CD14-positive monocyte (primary cell): Measurements from ENCODE around the gene CGB8. TPM values are rescaled to one million over a fixed set of nuclear protein-coding genes. Genes with fewer than 3 reads are reported as not detected.
A peak's percentile ranks its signal among the peaks of the same experiment; 100 is the strongest.
"Not testable (repeated sequence)": the region's sequence is repeated elsewhere in the genome, so short reads cannot be mapped to it uniquely, and the experiment has no call there.

Experiments used
- DNase-seq, 3 donors: peaks; one replicate each; pipeline ENCODE4 v3.0.0-alpha.2; 2011 to 2022
- H2AFZ ChIP-seq: 2 replicates; pipeline ENCODE4 v1.6.0; 2012; ENCODE audit warnings: mild to moderate bottlenecking, low read depth, low read length, inconsistent platforms; ENCODE audit not compliant: insufficient read depth, poor library complexity, severe bottlenecking
- H3K27ac ChIP-seq, 2 donors: 1 replicate in 1 of 2; 2 replicates in 1 of 2; pipeline ENCODE4 v1.5.1; 2012 to 2013; ENCODE audit warnings: low read length in 2 of 2, control low read depth in 1 of 2, inconsistent platforms in 1 of 2, low read depth in 1 of 2, mild to moderate bottlenecking in 1 of 2
- H3K27me3 ChIP-seq, 2 donors: one replicate each; pipeline versions ENCODE4 v1.6.0 to v1.6.1; 2011 to 2013; ENCODE audit warnings: low read length in 2 of 2; ENCODE audit not compliant: control insufficient read depth in 2 of 2, insufficient read depth in 2 of 2
- H3K36me3 ChIP-seq, 2 donors: replicated peaks in 1 of 2; 1 replicate in 1 of 2; 2 replicates in 1 of 2; pipeline versions ENCODE4 v1.5.1 to v1.6.1; 2012 to 2013; ENCODE audit warnings: low read length in 2 of 2, control low read depth in 1 of 2, inconsistent platforms in 1 of 2, mild to moderate bottlenecking in 1 of 2; ENCODE audit not compliant: insufficient read depth in 2 of 2, control insufficient read depth in 1 of 2
- H3K4me1 ChIP-seq, 2 donors: 1 replicate in 1 of 2; 2 replicates in 1 of 2; pipeline versions ENCODE4 v1.5.1 to v1.6.1; 2012 to 2013; ENCODE audit warnings: low read length in 2 of 2, control low read depth in 1 of 2, inconsistent platforms in 1 of 2, mild to moderate bottlenecking in 1 of 2, moderate library complexity in 1 of 2; ENCODE audit not compliant: insufficient read depth in 2 of 2, control insufficient read depth in 1 of 2
- H3K4me2 ChIP-seq: replicated peaks from 2 replicates; pipeline ENCODE3; 2012; ENCODE audit warnings: low read length, moderate library complexity, mild to moderate bottlenecking; ENCODE audit not compliant: poor library complexity, severe bottlenecking; ENCODE audit errors: extremely low read depth
- H3K4me3 ChIP-seq, 3 experiments: fragments of 200-600 bp in 1 of 3; sonication (generic) in 1 of 3; replicated peaks in 1 of 3; 1 replicate in 2 of 3; 2 replicates in 1 of 3; pipeline ENCODE4 v1.5.1; 2011 to 2013; ENCODE audit warnings: low read length in 3 of 3, mild to moderate bottlenecking in 3 of 3, control low read depth in 2 of 3, low read depth in 2 of 3, inconsistent platforms in 1 of 3, moderate library complexity in 1 of 3
- H3K79me2 ChIP-seq: 2 replicates; pipeline ENCODE4 v1.6.0; 2012; ENCODE audit warnings: mild to moderate bottlenecking, control low read depth, inconsistent platforms, low read length, moderate library complexity; ENCODE audit not compliant: insufficient read depth
- H3K9ac ChIP-seq: 2 replicates; pipeline ENCODE4 v1.6.0; 2017; ENCODE audit warnings: low read length, mild to moderate bottlenecking; ENCODE audit not compliant: insufficient read depth, poor library complexity, severe bottlenecking
- H3K9me3 ChIP-seq, 2 donors: replicated peaks in 1 of 2; 1 replicate in 1 of 2; 2 replicates in 1 of 2; pipeline versions ENCODE4 v1.5.1 to v1.6.1; 2012 to 2013; ENCODE audit warnings: low read length in 2 of 2, control low read depth in 1 of 2; ENCODE audit not compliant: control insufficient read depth in 1 of 2, insufficient read depth in 1 of 2
- H4K20me1 ChIP-seq: 2 replicates; pipeline ENCODE4 v1.6.0; 2012; ENCODE audit warnings: mild to moderate bottlenecking, low read length, control low read depth, moderate library complexity; ENCODE audit not compliant: insufficient read depth
- H3K27ac Mint-ChIP-seq, 7 donors: one replicate each; pipeline ENCODE4 v1.8.0; 2020; ENCODE audit warnings: mild to moderate bottlenecking in 7 of 7, mixed read lengths in 7 of 7, moderate library complexity in 6 of 7, inconsistent platforms in 2 of 7
- H3K27me3 Mint-ChIP-seq, 3 donors: one replicate each; pipeline ENCODE4 v1.8.0; 2021 to 2022; ENCODE audit warnings: low read depth in 3 of 3, mild to moderate bottlenecking in 3 of 3, mixed read lengths in 3 of 3, moderate library complexity in 3 of 3, inconsistent platforms in 1 of 3
- H3K36me3 Mint-ChIP-seq, 2 donors: one replicate each; pipeline ENCODE4 v1.8.0; 2020; ENCODE audit warnings: mixed read lengths in 2 of 2, inconsistent platforms in 1 of 2, mild to moderate bottlenecking in 1 of 2
- H3K4me1 Mint-ChIP-seq: one replicate; pipeline ENCODE4 v1.8.0; 2020; ENCODE audit warnings: mild to moderate bottlenecking, mixed read lengths
- H3K4me3 Mint-ChIP-seq, 2 donors: one replicate each; pipeline ENCODE4 v1.8.0; 2020; ENCODE audit warnings: mild to moderate bottlenecking in 2 of 2, mixed read lengths in 2 of 2, moderate library complexity in 1 of 2
- H3K9me3 Mint-ChIP-seq, 7 donors: one replicate each; pipeline ENCODE4 v1.8.0; 2020 to 2022; ENCODE audit warnings: mixed read lengths in 7 of 7, mild to moderate bottlenecking in 6 of 7, moderate library complexity in 6 of 7, inconsistent platforms in 2 of 7
- WGBS: methylation state at CpG from one replicate; pipeline ENCODE4 v1.1.5; 2013; ENCODE audit warnings: missing lambda C conversion rate; ENCODE audit not compliant: insufficient coverage; 5-methylcytosine and 5-hydroxymethylcytosine counted together
- intact Hi-C, 2 donors: fragments of 100-400 bp; cut with micrococcal nuclease; formaldehyde crosslinking; loops; one replicate each; pipeline versions ENCODE4 v1.15.0 to v1.15.1; 2023
- polyA plus RNA-seq, 3 donors: library from polyadenylated mRNA; depleted of rRNA in 1 of 3; unstranded in 2 of 3; stranded (reverse) in 1 of 3; fragments of 300-500 nt in 2 of 3; fragments of >200 nt in 1 of 3; fragmentation: Illumina TruSeq in 2 of 3; gene quantifications; 1 replicate in 2 of 3; 2 replicates in 1 of 3; pipeline ENCODE4 v1.2.3, GENCODE V29; 2012 to 2021
- TF ChIP-seq, protein P1 (sequence below): fragments of 200-600 bp; IDR thresholded peaks from one replicate; pipeline ENCODE4 v1.8.0; 2022; ENCODE audit warnings: antibody characterized with exemption, mild to moderate bottlenecking

The CGB8 gene
- polyA plus RNA-seq, 3 donors: not detected

- H3K27me3 Mint-ChIP-seq: peaks cover 74 to 88% (median 75%) of the 10 kb centered on the region in 3 donors
- H3K27me3 ChIP-seq: peaks cover 23 to 69% of the 10 kb centered on the region in 2 donors
- H3K36me3 Mint-ChIP-seq: peaks cover 4 to 8% of the 10 kb centered on the region in 2 donors
Observed at GRCh38 chr19:49057636-49058234, 8.8 kb upstream of the CGB8 start, which contains the start of gene CGB7. TSS of gene CGB7 (minus strand) at chr19:49057749. CDS start at chr19:49055375, 2,374 bp downstream.

GRCh38 chr19:49056902-49057596 is 8.1 kb upstream of the CGB8 start:
- DNase-seq: not testable (repeated sequence)
- WGBS: 3% methylated on average over 20 of the region's 34 CpGs
- peak overlapping the region in 1 of 7 donors; percentile 36 for H3K27ac Mint-ChIP-seq

More at GRCh38 chr19:49057636-49058234, 8.8 kb upstream of the CGB8 start, which contains the start of gene CGB7:
- H3K4me3 ChIP-seq: peak within 1 kb of the TSS; percentile 14 to 72 (median 43)
- intact Hi-C loops: no loop called here
- peak within 1 kb of the TSS in 4 of 7 donors; percentile 7 to 36 (median 20) for H3K27ac Mint-ChIP-seq
- H3K9me3 Mint-ChIP-seq: peaks cover 2 to 30% (median 22%) of the 10 kb centered on the region in 7 donors
- H3K36me3 ChIP-seq: no peaks in the 10 kb centered on the region
- H3K4me2 ChIP-seq: peak within 1 kb of the TSS; percentile 76
- peaks cover 23 to 24% of the 10 kb centered on the region in 2 donors for H3K4me1 ChIP-seq
- peak within 1 kb of the TSS; percentile 82 to 89 for H3K4me3 Mint-ChIP-seq
- WGBS: 1% methylated on average over 28 of the region's 38 CpGs
- peaks cover 0 to 9% of the 10 kb centered on the region in 2 donors for H3K9me3 ChIP-seq
- H4K20me1 ChIP-seq: no peaks in the 10 kb centered on the region
- peaks cover 28% of the 10 kb centered on the region for H3K4me1 Mint-ChIP-seq
- H3K27ac ChIP-seq: no peak within 1 kb of the TSS
- H3K9ac ChIP-seq: peak within 1 kb of the TSS; percentile 11
- peak; percentile 19 to 27 (median 24) for DNase-seq
- H2AFZ ChIP-seq: peak within 1 kb of the TSS; percentile 79
- TF ChIP-seq, protein P1, sequence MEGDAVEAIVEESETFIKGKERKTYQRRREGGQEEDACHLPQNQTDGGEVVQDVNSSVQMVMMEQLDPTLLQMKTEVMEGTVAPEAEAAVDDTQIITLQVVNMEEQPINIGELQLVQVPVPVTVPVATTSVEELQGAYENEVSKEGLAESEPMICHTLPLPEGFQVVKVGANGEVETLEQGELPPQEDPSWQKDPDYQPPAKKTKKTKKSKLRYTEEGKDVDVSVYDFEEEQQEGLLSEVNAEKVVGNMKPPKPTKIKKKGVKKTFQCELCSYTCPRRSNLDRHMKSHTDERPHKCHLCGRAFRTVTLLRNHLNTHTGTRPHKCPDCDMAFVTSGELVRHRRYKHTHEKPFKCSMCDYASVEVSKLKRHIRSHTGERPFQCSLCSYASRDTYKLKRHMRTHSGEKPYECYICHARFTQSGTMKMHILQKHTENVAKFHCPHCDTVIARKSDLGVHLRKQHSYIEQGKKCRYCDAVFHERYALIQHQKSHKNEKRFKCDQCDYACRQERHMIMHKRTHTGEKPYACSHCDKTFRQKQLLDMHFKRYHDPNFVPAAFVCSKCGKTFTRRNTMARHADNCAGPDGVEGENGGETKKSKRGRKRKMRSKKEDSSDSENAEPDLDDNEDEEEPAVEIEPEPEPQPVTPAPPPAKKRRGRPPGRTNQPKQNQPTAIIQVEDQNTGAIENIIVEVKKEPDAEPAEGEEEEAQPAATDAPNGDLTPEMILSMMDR: no peak
- H3K79me2 ChIP-seq: no peaks in the 10 kb centered on the region

More at GRCh38 chr19:49056902-49057596, 8.1 kb upstream of the CGB8 start:
- H3K9me3 ChIP-seq, intact Hi-C loops, H4K20me1 ChIP-seq, H3K27ac ChIP-seq, H3K36me3 ChIP-seq, H3K36me3 Mint-ChIP-seq, H3K79me2 ChIP-seq: not testable (repeated sequence)
- peak overlapping the region; percentile 14 to 72 (median 43) for H3K4me3 ChIP-seq
- H2AFZ ChIP-seq: peak overlapping the region; percentile 79
- Mint-ChIP-seq H3K4me1 (peaks cover 28% of the 10 kb centered on the region), H3K9me3 (peaks cover 2 to 30% (median 22%) of the 10 kb centered on the region in 7 donors), H3K27me3 (peaks cover 70 to 83% (median 71%) of the 10 kb centered on the region in 3 donors), H3K4me3 (peak overlapping the region; percentile 82 to 89)
- peaks cover 23 to 24% of the 10 kb centered on the region in 2 donors for H3K4me1 ChIP-seq
- peaks cover 23 to 66% of the 10 kb centered on the region in 2 donors for H3K27me3 ChIP-seq
- peak overlapping the region; percentile 76 for H3K4me2 ChIP-seq
- peak overlapping the region; percentile 11 for H3K9ac ChIP-seq
